ENCODE results near the gene METTL6.

- TF ChIP-seq CTCF (conservative IDR thresholded peaks at IDR 0.05), result no peak
- no peak for TF ChIP-seq ZFX (IDR thresholded peaks at IDR 0.05)
These were observed 13.5 kb upstream of the METTL6 start for GRCh38 chr3:15440891-15441290.

Measured in C4-2B (cell line).